Fibroblast of skin of left biceps (primary cell): ENCODE results near the gene ODF4.
"Not testable (repeated sequence)": the region's sequence is repeated elsewhere in the genome, so short reads cannot be mapped to it uniquely, and the experiment has no call there.

Experiments used
- DNase-seq, 2 experiments: peaks; one replicate each; pipeline ENCODE4 v3.0.0-alpha.2; 2013; ENCODE audit warnings: low read depth in 2 of 2

Gene ODF4

GRCh38 chr17:8326511-8327302 lies 12.9 kb upstream of the ODF4 start:
- DNase-seq: no peak

GRCh38 chr17:8327303-8327649 lies 12.4 kb upstream of the ODF4 start:
- DNase-seq: no peak

GRCh38 chr17:8332128-8332527 lies 7.5 kb upstream of the ODF4 start:
- no peak for DNase-seq

- no peak for DNase-seq
Measured at GRCh38 chr17:8332688-8333087, 7.0 kb upstream of the ODF4 start.

- no peak for DNase-seq
Measured at GRCh38 chr17:8333281-8333680, 6.4 kb upstream of the ODF4 start.

GRCh38 chr17:8337802-8338752 lies 1.6 kb upstream of the ODF4 start:
- no peak for DNase-seq

- DNase-seq: peak in 1 of 2 experiments; percentile 8
Measured at GRCh38 chr17:8338753-8339140, 893 bp upstream of the ODF4 start.

- peak in 1 of 2 experiments; percentile 6 for DNase-seq
Measured at GRCh38 chr17:8341456-8341855, 1.8 kb downstream of the ODF4 start.

- DNase-seq: no peak
Measured at GRCh38 chr17:8345052-8345690, 5.5 kb downstream of the ODF4 start.

- no peak for DNase-seq
Measured at GRCh38 chr17:8345951-8346665, 6.5 kb downstream of the ODF4 start.

- DNase-seq: not testable (repeated sequence)
Measured at GRCh38 chr17:8347001-8347400, 7.4 kb downstream of the ODF4 start.

GRCh38 chr17:8350339-8350738 lies 10.7 kb downstream of the ODF4 start:
- no peak for DNase-seq

- no peak for DNase-seq
Measured at GRCh38 chr17:8353736-8354135, 14.1 kb downstream of the ODF4 start.

- no peak for DNase-seq
Measured at GRCh38 chr17:8354236-8354635, 14.6 kb downstream of the ODF4 start.

- DNase-seq: no peak
Measured at GRCh38 chr17:8357910-8358309, 18.3 kb downstream of the ODF4 start.

- DNase-seq: peak; percentile 55 to 66
Measured at GRCh38 chr17:8359769-8360168, 20.1 kb downstream of the ODF4 start.

GRCh38 chr17:8360260-8360659 lies 20.6 kb downstream of the ODF4 start:
- DNase-seq: no peak

- DNase-seq: no peak
Measured at GRCh38 chr17:8360751-8361150, 21.1 kb downstream of the ODF4 start.

GRCh38 chr17:8362651-8363332 lies 23.2 kb downstream of the ODF4 start:
- no peak for DNase-seq

GRCh38 chr17:8365143-8365542 lies 25.5 kb downstream of the ODF4 start:
- no peak for DNase-seq

- peak in 1 of 2 experiments; percentile 45 for DNase-seq
Measured at GRCh38 chr17:8366231-8366630, 26.6 kb downstream of the ODF4 start.
